Subcutaneous adipose tissue (tissue), 4 donors: ENCODE results near the gene TGFBR2. TPM values are rescaled to one million over a fixed set of nuclear protein-coding genes. Genes with fewer than 3 reads are reported as not detected.

Experiments
- total RNA-seq, 4 donors: library from RNA; depleted of rRNA; stranded (reverse); fragments of >200 nt; gene quantifications; one replicate each; pipeline ENCODE4 v1.1.0, GENCODE V29; 2016
- TF ChIP-seq, protein P1 (sequence below): fragments of 450-650 bp; IDR thresholded peaks from one replicate; pipeline ENCODE4 v1.5.1; 2016; ENCODE audit warnings: low read depth, mild to moderate bottlenecking, control low read depth, antibody characterized with exemption, moderate library complexity

The TGFBR2 gene
- total RNA-seq, 4 donors from 2014 or later, result 237 to 388 (median 287) TPM

DNA sequence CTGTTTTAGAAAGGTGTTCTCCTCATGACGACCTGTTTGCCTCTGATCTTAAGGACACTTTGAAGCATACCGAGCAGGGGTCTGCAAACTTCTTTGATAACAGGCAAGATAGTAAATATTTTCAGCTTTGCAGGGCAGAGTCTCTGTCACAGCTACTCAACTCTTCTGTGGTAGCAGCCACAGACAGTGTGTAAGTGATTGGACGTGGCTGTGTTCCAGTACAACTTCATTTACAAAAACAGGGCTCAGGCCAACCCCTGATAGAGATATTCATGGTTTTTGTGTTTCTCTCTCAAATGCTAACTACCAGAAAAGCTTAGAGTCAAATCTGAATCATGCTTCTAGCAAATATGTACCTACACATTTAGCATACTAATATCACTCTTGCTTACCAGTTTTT is 51.5 kb downstream of the TGFBR2 start:
- TF ChIP-seq, protein P1, sequence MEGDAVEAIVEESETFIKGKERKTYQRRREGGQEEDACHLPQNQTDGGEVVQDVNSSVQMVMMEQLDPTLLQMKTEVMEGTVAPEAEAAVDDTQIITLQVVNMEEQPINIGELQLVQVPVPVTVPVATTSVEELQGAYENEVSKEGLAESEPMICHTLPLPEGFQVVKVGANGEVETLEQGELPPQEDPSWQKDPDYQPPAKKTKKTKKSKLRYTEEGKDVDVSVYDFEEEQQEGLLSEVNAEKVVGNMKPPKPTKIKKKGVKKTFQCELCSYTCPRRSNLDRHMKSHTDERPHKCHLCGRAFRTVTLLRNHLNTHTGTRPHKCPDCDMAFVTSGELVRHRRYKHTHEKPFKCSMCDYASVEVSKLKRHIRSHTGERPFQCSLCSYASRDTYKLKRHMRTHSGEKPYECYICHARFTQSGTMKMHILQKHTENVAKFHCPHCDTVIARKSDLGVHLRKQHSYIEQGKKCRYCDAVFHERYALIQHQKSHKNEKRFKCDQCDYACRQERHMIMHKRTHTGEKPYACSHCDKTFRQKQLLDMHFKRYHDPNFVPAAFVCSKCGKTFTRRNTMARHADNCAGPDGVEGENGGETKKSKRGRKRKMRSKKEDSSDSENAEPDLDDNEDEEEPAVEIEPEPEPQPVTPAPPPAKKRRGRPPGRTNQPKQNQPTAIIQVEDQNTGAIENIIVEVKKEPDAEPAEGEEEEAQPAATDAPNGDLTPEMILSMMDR, result no peak

DNA sequence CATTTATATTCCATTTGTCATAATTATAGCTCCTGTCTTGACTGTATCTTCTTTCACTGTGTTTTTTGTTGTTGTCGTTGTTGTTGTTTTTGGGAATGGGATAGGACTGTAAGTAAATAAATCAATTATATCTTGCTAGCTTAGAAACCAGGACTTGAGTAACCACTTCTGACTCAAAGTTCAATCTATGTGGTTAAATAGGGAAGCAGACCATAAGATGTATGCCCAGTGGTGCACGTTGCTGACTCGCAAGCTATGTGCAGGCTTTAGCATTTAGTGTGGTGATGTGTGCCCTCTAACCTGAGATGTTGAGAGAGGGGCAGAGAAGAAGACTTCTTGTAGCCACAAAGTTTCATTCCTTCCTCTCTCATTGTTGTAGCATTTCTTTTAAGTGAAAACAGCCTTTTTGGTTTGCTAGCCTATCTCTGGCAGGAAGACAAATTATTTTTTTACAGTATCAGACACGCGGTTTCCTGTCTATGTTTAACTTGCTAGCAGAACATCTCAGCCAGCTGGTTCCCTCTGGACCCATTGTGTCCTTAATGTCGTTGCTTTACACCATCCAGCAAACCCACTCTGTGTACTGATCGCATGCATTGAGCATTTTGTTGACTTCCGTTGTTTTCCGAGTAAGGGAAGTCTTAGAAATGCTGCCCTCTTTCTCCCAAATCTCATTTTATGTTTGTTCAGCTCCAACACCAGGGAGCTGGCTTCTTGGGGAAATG is 52.1 kb downstream of the TGFBR2 start:
- TF ChIP-seq, protein P1, result no peak

DNA sequence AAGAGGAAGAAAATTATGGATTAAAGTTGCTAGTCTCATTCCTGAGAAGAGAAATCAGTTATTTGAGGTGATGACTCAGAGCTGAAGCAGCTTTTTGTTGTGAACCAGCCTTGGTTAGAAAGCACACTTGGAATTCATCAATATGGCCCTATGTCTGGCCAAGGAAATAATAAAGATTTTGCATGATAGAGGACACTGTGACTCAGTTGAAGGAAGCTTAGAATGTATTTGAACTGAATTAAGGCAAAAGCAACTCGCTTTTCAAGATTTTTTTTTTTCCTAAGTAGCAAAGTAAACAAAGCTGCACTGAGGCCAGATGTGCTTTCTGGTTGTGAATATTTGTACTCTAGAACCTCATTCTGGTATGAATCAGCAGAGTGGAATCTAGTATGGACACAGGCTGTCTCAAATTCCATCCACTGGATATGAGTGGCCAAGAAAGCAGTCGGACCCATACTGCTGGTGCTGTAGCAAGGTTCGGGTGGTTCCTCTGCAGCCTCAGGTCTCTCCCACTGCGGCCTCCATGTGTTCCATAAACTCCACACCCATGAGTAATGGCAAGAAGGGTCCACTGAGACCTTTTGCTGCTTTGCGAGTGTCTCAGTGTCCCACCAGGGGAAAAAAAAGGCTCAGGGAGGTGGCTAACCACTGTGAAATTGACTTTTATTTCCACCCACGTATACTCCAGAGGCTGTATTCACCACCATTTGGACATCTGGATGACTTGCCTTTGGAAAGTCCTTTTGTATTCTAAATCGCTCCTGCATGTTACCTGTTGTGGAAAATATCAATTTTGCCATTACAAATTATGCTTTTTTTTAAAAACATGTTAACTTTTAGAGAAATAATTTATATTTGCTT is 53.1 kb downstream of the TGFBR2 start:
- TF ChIP-seq, protein P1, result no peak

DNA sequence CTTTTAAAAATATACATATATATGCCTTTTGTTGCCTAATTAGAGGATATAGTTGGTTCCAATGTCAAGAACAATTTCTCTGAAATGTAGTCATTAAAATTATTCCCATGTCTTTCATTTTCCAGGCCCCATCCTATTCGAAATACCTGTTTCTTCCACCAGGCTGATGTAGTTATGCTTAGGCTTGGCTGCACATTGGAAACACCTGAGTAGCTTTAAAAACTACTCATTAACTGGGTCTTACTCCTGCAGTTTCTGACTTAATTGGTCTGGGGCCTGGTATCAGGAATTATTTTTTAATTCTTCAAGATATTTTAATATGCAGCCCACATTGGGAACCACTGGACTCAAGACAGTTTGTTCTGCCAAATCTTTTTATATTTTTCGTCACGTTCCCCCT is 53.7 kb downstream of the TGFBR2 start:
- TF ChIP-seq, protein P1, result no peak

DNA sequence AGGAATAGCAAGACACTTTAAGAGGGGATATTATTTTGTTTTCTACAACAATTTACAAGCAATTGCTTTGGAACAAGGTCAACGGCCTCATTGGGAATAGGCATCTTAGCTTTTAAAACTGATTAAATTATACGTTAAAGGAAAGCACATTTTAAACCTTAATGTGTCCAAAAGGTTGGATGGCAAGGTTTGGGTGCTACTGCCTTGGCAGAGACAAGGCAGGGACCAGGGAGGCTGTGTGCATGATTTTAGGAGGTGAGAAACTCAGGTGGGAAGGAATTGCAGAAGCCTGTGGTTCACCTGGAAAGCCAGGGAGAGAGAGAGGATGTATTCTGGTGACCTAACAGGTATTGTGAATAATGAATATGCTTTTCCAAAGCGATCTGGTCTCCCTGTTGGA is 54.3 kb downstream of the TGFBR2 start:
- TF ChIP-seq, protein P1, result no peak

DNA sequence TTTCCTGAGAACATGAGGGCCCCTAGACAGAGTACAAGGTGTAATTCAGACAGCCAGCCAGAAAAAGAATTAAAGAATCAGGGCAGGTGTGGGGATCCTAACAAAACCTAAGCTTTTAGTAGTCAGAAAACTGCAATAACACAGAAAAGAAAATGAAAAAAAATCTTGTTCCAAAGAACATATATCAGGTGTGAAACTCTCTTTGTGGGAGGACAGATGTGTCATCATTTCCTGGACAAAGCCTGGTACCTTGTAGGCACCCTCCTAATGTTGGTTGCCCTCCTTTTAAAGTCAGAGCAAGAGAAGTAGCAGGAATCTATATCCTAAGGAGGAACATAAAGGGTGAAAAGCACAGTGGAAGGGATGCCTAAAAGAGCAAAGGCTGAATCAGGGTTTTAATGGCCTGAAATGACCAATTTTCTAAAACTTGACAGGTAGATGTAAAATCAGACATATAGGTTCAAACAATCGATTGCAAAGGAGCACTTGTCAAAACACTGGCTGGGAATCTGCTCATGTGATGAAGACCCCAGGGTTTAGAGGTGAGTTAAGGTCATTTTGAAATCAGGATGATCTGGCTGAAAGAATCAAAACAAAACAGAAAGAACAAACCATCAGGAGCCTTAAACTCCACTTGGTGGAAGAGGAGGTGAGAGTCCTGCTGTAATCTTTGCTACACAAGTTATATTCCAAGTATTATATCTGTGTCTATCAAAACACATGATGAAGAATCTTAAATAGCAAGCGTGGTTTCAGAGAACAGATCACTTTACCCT is 54.9 kb downstream of the TGFBR2 start:
- TF ChIP-seq, protein P1, result no peak

DNA sequence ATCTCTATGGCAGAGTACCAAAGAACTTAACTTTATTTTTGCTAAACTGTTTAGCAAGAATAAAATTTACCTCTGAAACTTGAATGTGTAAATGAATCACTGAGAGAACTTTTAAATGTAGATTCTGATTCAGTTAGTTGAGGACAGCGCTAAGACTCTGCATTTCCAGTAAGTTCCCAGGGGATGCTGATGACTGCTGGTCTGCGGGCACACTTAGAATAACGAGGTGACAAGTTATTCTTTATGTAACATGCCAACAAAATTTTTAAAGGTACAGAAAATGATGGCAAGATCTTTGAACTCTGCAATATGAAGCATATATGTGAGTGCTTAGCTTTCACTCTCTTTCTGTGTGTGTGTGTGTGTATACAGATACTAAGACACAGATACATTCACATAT is 56.4 kb downstream of the TGFBR2 start:
- TF ChIP-seq, protein P1, result no peak
